Colonic mucosa (tissue), 4 donors: ENCODE data around the gene TMC4. TPM values are rescaled to one million over a fixed set of nuclear protein-coding genes. Genes with fewer than 3 reads are reported as not detected.

Experiments used
- DNase-seq: peaks from one replicate; pipeline ENCODE4 v3.0.0-alpha.2; 2020
- H3K27ac ChIP-seq: fragments of 200-600 bp; one replicate; pipeline ENCODE4 v1.8.0; 2021
- H3K27me3 ChIP-seq: fragments of 200-600 bp; one replicate; pipeline ENCODE4 v1.8.0; 2021
- H3K36me3 ChIP-seq: fragments of 200-600 bp; one replicate; pipeline ENCODE4 v1.8.0; 2021
- H3K4me1 ChIP-seq: fragments of 200-600 bp; one replicate; pipeline ENCODE4 v1.8.0; 2021; ENCODE audit warnings: mild to moderate bottlenecking
- H3K4me3 ChIP-seq: fragments of 200-600 bp; one replicate; pipeline ENCODE4 v1.8.0; 2021
- H3K9ac ChIP-seq, 2 donors: one replicate each; pipeline ENCODE4 v1.7.0; 2013; ENCODE audit warnings: control low read depth in 2 of 2, low read depth in 2 of 2, low read length in 2 of 2
- H3K9me3 ChIP-seq: fragments of 200-600 bp; one replicate; pipeline ENCODE4 v1.8.0; 2021
- CTCF ChIP-seq: fragments of 200-600 bp; IDR thresholded peaks from one replicate; pipeline ENCODE4 v1.8.0; 2022; ENCODE audit warnings: antibody characterized with exemption, mild to moderate bottlenecking
- intact Hi-C: fragments of 100-400 bp; cut with DNase I; formaldehyde crosslinking; loops from one replicate; pipeline ENCODE4 v1.14.1; 2022
- total RNA-seq, 2 donors: library from RNA; stranded (reverse); fragmentation: NEBNext Ultra II Directional in 1 of 2; extraction: Animal tissue kit (Norgen Biotek cat#: 25700) in 1 of 2; gene quantifications; one replicate each; pipeline ENCODE4 v1.2.1, GENCODE V29; 2021
- donor health status: healthy.
- donor health status: DM: no; HTN: no; CAD: no.
- donor health status: DM: no; HTN: no; CAD: no.

The TMC4 gene
- total RNA-seq, 2 donors from 2014 or later, result 80.9 to 165 TPM

DNA sequence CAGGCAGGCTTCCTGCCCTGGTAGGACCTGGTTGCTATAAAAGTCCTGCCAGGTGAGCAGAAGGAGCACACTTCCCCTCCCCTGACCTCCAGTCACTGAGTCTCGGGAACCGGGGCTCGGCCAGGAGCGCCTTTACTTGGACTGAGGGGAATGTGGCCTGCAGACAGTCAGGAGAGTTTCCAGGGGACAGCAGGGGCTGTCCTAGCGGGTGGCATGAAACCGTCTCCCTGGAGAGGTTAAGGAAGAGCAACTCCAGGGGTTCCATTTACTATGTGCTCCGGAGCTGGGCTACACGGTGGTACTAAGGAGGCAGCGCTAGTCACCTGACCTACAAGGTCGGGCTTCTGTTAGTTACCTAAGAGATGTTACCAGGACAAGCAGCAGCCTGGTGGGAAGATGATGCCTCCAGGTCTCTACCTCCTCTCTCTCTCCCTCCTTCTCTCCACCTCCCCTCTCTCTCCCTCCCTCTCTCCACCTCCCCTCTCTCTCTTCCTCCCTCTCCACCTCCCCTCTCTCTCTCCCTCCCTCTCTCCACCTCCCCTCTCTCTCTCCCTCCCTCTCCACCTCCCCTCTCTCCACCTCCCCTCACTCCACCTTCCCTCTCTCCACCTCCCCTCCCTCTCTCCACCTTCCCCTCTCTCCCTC, 39.5 kb downstream of the TMC4 start:
- H3K36me3 ChIP-seq, result no peaks in the 10 kb centered on the region
- intact Hi-C loops, result no loop called here
- no peak overlapping the region for H3K27ac ChIP-seq
- H3K27me3 ChIP-seq, result no peaks in the 10 kb centered on the region
- no peak overlapping the region for H3K4me3 ChIP-seq
- DNase-seq, result no peak
- H3K9ac ChIP-seq, result no peak overlapping the region
- no peak for TF ChIP-seq CTCF
- no peaks in the 10 kb centered on the region for H3K9me3 ChIP-seq
- H3K4me1 ChIP-seq, result peaks cover under 1% of the 10 kb centered on the region

DNA sequence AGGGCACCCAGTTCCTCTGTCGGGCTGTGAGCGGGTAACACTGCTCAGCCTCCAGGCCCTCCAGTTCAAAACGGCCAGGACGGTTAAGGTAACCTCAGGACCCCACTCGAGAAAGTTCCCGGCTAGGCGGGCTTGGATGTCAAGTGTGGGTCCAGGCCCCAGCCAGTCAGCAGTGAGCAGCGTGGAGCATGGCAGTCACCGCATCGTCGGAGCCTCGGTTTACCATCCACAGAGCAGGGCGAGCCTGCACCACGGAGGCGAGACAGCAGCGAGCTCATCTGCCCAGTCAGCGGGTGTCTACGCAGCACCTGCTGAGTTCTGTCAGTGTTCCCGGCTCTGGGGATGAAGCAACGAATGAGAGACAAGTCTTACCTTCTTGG, 43.4 kb downstream of the TMC4 start:
- intact Hi-C loops, result no loop called here
- no peak for TF ChIP-seq CTCF

GRCh38 chr19:54128796-54129616, 44.0 kb downstream of the TMC4 start:
- TF ChIP-seq CTCF, result no peak
- H3K36me3 ChIP-seq, result no peaks in the 10 kb centered on the region
- no peak overlapping the region for H3K4me3 ChIP-seq

More for the DNA sequence above, 43.4 kb downstream of the TMC4 start:
- Histone ChIP-seq H3K9ac (no peak overlapping the region), H3K4me1 (no peaks in the 10 kb centered on the region), H3K27ac (no peak overlapping the region), H3K27me3 (no peaks in the 10 kb centered on the region), H3K9me3 (no peaks in the 10 kb centered on the region), H3K4me3 (no peak overlapping the region), H3K36me3 (no peaks in the 10 kb centered on the region)
- no peak for DNase-seq

GRCh38 chr19:54128441-54128725, 44.6 kb downstream of the TMC4 start:
- no peaks in the 10 kb centered on the region for H3K36me3 ChIP-seq
- H3K9ac ChIP-seq, result no peak overlapping the region
- intact Hi-C loops, result no loop called here
- H3K9me3 ChIP-seq, result no peaks in the 10 kb centered on the region
- no peak overlapping the region for H3K27ac ChIP-seq
- H3K4me1 ChIP-seq, result no peaks in the 10 kb centered on the region
- no peak for DNase-seq
- TF ChIP-seq CTCF, result no peak
- no peaks in the 10 kb centered on the region for H3K27me3 ChIP-seq
- no peak overlapping the region for H3K4me3 ChIP-seq

More at GRCh38 chr19:54128796-54129616, 44.0 kb downstream of the TMC4 start:
- Histone ChIP-seq H3K27ac (no peak overlapping the region), H3K9me3 (no peaks in the 10 kb centered on the region), H3K4me1 (no peaks in the 10 kb centered on the region), H3K9ac (no peak overlapping the region), H3K27me3 (no peaks in the 10 kb centered on the region)
- intact Hi-C loops, result no loop called here
- no peak for DNase-seq

DNA sequence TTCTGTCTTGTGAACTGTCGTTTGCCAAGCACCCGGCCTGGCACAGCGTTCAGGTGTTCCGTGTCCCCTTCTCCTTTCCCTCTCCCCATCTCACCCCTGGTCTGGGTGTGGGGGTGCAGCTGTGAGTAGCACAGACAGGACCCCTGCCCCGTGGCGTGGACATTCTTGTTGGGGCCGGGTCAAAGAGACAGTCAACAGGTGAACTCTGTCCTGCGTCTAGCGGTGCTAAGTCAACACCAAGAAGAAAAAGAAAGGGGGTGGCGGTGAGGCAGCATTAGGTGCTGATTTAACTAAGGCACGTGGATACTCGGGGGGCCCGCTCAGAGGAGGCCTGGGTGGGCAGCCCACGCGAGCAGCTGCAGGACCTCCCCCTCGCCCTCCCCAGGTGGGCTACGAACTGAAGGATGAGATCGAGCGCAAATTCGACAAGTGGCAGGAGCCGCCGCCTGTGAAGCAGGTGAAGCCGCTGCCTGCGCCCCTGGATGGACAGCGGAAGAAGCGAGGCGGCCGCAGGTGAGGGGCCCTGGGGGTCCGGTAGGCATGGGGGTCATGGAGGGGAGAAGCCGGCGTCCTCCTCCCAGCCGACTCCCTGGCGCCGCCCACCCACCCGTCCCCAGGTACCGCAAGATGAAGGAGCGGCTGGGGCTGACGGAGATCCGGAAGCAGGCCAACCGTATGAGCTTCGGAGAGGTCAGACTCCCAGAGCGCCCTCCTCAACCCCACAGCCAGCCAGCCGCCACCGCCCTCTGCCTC, 45.1 kb downstream of the TMC4 start:
- intact Hi-C loops, result no loop called here
- H3K9ac ChIP-seq, result no peak overlapping the region

More for the DNA sequence above, 45.1 kb downstream of the TMC4 start:
- Histone ChIP-seq H3K36me3 (no peaks in the 10 kb centered on the region), H3K9me3 (no peaks in the 10 kb centered on the region), H3K27ac (no peak overlapping the region), H3K4me3 (no peak overlapping the region), H3K27me3 (no peaks in the 10 kb centered on the region), H3K4me1 (no peaks in the 10 kb centered on the region)
- no peak for DNase-seq
- no peak for TF ChIP-seq CTCF
